TTC549 (cell line): ENCODE measurements around the gene EYA2.

Source experiments
- FAIRE-seq: peaks from 2 replicates; lab custom pipeline; 2012; peaks lifted over from hg19 to GRCh38; lab: Jason Lieb, UNC

EYA2 gene

DNA sequence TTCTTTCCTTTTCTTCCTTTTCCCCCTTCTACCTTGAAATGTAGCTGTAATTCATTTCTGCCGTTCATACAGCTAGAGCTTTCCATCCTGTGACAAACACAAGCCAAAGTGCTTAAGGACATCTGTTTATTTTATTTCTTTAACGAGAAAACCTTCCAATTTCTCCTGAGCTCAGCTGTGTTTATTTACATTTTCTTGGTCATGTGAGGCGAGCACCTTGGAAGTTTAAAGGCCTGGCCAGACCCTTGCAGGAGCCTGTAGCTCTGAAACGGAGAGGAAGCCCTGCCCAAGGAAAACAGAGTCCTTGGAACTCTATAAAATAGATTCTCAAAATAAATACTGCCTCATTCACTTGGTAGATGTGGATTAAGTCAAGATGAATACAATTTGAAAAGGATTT is 223.1 kb downstream of the EYA2 start:
- FAIRE-seq = no peak

DNA sequence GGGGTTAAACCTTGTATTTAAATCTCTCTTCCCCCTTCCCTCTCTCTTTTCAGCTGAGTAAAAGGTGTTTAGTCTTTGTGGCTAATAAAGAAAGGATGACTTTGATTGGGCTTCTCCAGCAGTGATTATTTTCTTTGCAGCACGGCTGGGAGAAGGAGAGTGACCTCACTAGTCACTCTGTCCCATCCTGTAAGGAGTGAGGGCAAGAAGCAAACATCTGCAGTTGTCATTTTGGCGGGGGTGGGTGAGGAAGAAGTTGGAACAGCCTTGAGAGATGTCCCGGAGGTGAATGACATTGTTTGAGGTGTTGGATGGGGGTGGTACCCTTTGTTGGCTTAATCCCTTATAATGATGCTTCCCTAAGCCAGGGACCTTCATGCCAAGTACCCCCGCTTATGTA is 223.6 kb downstream of the EYA2 start:
- no peak for FAIRE-seq

DNA sequence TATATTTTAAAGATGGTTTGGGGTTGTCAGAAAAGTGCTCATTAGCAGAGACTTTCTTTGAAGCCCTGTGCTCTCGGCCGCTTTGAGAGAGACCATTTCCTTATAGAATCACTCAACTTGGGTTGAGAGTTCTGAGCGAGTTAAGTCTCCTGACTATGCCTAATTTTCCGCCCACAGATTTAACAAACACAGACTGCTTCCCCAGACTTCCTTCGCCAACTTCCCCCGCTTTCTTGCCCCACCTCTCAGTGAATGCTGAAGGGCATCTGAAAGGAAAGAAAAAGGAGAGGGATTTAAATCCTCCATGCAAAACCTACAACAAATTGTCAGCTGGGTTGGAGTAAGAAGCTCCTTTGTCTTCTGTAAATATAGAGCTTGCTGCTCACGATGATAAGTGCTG is 224.0 kb downstream of the EYA2 start:
- no peak for FAIRE-seq

DNA sequence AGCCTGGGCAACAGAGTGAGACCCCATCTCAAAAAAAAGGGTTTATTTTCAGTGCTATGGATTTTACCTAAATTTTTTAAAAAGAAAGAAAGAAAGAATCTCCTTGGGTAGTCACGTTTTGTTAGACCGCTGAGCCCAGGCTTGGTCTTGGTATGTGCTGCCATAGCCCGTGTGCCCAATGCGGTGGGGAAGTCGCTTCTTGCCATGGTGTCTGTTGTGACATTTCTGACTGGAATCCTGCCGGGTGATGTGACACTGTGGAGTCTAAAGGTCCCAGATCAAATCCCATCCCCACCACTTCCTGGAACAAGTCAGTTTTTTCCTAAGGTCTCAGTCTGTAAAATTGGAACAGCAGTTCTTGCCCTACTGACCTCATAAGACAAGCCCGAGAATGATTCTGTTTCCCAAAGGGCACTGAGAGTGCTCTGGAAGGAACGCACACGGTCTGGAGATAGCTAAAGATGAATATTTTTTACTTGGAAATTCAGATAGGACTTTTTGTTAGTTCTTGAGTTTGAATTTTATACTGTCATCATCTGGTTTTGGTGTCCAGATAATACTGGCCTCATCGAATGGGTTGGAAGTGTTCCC is 225.8 kb downstream of the EYA2 start:
- no peak for FAIRE-seq

DNA sequence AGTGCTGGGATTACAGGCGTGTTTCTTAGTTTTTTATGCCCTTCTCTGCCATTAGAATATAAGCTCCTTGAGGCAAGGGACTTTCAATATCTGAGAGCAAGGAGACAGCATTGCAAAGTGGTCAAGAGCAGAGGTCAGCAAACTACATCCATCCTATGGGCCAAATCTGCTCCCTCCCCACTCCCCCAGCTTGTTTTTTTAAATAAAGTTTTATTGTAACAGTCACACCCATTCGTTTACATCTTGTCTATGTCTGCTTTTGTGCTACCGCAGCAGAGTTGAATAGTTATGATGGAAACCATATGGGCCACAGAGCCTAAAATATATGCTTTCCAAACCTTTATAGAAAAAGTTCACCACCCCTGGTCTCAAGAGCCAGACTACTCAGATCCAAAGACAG is 227.9 kb downstream of the EYA2 start:
- FAIRE-seq = no peak

- FAIRE-seq = no peak
These were observed 229.6 kb downstream of the EYA2 start for GRCh38 chr20:47124181-47124717.

DNA sequence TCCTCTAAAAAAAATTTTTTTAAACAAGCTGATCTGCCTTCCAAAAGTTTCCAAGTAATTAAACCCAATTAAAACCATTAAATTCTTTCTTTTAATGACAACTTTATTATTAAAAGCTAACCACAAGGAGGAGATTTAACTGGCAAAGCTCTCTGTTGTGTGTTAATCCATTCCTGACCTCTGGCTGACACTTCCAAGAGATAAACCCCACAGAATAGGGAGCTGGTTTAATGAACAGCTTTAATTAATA is 230.8 kb downstream of the EYA2 start:
- FAIRE-seq = no peak

GRCh38 chr20:47125758-47126591 is 231.3 kb downstream of the EYA2 start:
- FAIRE-seq = no peak

GRCh38 chr20:47126709-47127108 is 232.1 kb downstream of the EYA2 start:
- FAIRE-seq = no peak

GRCh38 chr20:47127546-47127945 is 232.9 kb downstream of the EYA2 start:
- FAIRE-seq = no peak

GRCh38 chr20:47127999-47128398 is 233.4 kb downstream of the EYA2 start:
- FAIRE-seq = no peak

DNA sequence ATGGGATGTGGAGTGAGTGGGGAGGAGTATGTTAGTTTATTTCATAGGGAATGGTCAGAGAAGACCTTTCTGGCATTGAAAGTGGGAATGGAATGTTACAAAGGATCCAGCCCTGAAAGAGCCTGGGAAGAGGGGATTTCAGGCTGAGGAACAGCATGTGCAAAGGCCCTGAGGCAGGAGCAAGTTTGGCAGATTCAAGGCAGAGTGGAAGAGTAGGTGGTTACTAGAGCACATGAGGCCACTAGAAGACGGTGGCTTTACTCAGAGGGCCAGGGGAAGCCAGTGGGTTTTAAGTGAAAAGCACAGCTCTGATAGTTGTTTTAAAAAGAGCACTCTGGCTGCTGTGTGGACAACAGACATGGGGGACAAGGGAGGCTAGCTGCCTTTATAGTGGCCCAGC is 234.7 kb downstream of the EYA2 start:
- FAIRE-seq = no peak

DNA sequence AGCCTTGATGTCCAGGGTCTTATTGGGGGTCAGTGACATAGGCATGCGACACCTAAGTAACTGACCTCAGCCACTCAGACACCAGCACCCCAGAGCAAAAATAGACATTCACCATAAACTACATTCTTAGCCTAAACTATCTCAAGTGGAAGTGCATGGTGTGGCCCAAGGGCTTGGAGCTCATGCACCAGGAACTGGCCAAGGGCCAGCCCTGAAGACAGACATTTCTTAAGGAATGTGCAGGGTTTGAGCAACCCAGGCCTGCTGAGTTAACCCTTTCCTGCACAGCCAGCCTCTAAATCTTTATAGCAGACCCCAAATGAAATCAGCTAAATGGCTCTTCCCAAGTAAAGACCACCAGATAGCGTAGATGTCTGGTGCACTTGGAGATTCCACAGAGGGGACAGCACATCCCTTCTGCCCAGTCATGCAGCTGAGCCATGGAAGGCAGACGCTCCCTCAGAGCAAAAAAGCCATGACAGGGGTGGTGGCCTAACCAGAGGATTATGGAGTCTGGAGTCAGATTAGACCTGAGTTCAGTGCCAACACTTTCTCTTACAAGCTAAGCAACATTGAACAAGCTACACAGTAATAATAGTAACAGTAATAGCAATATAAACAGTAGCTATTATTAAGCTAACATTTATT is 239.3 kb downstream of the EYA2 start:
- no peak for FAIRE-seq

GRCh38 chr20:47136782-47137181 is 242.1 kb downstream of the EYA2 start:
- no peak for FAIRE-seq

GRCh38 chr20:47137231-47137870 is 242.7 kb downstream of the EYA2 start:
- FAIRE-seq = no peak

DNA sequence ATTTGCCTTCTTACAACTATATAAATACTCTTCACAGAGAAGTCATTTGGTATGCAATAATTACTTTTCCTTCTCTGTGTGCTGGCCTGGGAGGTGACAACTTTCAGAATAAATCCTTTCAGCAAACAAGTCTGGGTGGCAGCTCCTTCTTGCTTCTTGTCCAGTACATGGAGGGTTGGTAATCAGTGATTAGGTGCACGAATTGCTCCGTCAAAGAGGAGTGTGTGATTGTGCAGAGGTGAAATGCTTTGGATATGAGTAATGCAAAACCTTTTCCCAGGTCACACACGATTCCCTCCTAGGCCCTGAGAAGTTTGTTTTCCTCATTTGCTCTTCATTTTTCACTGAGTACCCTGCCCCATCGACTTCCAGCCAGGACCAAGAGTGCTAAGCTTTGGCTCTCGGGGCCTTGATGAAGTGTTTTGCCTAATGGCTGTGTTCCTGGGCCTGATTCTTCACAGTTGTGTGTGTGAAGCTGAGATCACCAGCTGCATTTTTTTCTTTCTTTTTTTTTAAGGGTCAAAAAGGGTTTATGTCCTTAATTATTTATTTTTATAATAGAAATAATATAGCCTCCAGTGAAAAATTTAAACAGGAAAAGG is 245.4 kb downstream of the EYA2 start:
- FAIRE-seq = no peak

- no peak for FAIRE-seq
These were observed 246.8 kb downstream of the EYA2 start for GRCh38 chr20:47141350-47141921.

DNA sequence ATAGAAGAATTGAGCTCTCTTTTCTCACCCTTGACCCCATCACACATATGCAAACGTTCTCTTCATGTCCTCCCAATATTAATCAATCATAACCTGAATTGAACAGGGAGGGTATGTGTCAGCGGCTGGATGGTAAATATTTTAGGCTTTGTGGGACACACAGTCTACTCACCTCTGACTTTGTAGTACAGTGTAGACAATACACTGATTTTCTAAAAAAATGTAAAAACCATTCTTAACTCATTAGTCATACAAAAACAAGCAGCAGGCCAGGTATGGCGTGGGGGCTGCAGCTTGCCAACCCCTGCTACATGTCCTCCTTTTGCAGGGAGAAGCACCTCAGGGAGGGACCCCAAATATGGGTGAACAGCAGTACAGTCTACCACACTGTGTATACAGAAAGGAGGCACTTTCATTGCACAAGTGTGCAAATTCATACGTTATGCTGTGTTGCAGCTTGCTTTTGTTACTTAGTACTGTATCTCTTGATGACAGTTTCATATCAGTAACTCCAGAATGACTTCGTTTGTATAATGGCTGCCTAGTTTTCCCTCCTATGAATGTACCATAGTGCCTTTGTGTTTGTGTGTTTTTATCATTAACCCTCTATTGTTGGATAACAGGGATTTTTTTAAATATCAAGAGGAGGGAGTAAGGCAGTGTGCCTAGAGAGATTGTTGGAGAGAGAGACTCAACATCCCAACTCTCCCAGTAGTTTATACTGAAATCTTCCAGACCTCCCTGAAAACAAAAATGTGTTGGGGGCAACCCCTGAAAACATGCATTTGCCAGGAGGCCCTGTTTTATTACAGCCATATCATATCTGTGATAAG is 247.5 kb downstream of the EYA2 start:
- no peak for FAIRE-seq

GRCh38 chr20:47142774-47143170 is 248.1 kb downstream of the EYA2 start:
- no peak for FAIRE-seq

DNA sequence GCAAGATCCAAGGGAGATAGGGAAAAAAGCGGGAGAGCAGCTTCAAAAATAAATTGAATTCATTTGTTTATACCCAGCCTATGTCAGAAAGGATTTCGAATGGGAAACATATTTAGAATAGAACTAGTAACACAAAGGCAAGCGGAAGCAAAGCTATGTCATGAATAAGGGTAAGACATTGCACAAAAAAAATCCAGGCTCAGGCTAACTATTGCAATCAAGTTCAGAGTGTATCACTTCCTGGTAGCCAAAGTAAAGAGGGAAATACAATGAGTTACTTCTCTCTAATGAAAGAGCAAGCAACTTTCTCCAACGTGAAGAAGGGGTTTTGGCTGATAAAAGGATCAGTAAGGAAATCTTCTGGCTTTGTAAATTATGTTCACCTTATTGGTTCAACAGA is 249.0 kb downstream of the EYA2 start:
- FAIRE-seq = no peak

GRCh38 chr20:47144463-47144862 is 249.8 kb downstream of the EYA2 start:
- FAIRE-seq = no peak
